Measurements from ENCODE around the gene PTGR3. TPM values are rescaled to one million over a fixed set of nuclear protein-coding genes. Genes with fewer than 3 reads are reported as not detected.
A peak's percentile ranks its signal among the peaks of the same experiment; 100 is the strongest.

PTGR3 gene
- total and polyA plus RNA-seq, 2 experiments from 2014 or later, result 17.4 to 21.1 TPM

DNA sequence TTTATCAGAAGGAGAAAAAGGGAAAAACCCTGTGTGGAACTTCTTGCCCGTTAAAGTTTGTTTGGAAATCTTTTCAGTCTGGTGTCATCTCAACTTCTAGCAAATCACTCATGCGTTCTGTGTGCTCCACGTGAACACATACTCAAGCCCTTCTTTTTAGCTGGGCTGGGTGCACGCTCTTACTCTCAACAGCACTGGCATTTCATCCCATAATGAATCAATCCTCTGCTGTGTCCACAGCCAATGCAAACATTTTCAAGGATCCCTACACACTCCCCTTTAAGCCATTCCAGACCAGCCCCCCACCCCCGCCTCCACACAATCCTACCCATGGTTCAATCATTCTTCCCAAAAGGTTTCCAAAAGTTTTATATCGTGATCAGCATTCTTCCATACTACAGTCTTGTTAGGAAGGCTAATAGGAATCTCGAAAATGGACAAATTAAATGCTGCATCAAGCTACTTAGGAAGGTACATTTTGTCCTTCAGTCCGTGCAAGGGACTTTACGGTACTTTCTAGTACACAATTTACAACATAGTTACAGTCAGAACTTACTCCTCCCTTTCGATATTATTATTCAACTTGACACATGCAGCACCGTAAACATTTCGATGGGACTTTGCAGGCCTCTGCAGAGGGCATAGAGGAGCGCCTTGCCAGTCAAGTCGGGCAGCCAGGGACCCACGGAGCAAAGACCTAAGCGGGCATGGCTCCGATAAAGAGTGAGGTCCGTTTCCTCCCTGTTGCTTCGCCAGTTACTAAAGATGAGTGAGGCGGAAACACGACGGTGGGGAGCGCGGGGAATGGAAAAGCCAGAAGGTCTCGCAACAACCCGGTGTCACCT, 1.4 kb downstream of the PTGR3 start:
- TF ChIP-seq, protein P1, sequence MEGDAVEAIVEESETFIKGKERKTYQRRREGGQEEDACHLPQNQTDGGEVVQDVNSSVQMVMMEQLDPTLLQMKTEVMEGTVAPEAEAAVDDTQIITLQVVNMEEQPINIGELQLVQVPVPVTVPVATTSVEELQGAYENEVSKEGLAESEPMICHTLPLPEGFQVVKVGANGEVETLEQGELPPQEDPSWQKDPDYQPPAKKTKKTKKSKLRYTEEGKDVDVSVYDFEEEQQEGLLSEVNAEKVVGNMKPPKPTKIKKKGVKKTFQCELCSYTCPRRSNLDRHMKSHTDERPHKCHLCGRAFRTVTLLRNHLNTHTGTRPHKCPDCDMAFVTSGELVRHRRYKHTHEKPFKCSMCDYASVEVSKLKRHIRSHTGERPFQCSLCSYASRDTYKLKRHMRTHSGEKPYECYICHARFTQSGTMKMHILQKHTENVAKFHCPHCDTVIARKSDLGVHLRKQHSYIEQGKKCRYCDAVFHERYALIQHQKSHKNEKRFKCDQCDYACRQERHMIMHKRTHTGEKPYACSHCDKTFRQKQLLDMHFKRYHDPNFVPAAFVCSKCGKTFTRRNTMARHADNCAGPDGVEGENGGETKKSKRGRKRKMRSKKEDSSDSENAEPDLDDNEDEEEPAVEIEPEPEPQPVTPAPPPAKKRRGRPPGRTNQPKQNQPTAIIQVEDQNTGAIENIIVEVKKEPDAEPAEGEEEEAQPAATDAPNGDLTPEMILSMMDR (IDR thresholded peaks at IDR 0.05; ENCODE audit: low read depth, low read length), result no peak
- no peaks in the 10 kb centered on the region for H3K9me3 ChIP-seq (ENCODE audit: low read depth)
- no peak overlapping the region for H3K27ac ChIP-seq
- H3K4me3 ChIP-seq, result peak overlapping the region; percentile 97
- no peak for DNase-seq (ENCODE audit: low read depth in 1 of 2, low spot score in 1 of 2)
- peaks cover 12% of the 10 kb centered on the region for H3K4me1 ChIP-seq (ENCODE audit: low read depth)
- H3K27me3 ChIP-seq, result peaks cover 58% of the 10 kb centered on the region
- no peaks in the 10 kb centered on the region for H3K36me3 ChIP-seq

- no peak overlapping the region for H3K27ac ChIP-seq
- H3K27me3 ChIP-seq, result peaks cover 57% of the 10 kb centered on the region
- H3K9me3 ChIP-seq (ENCODE audit: low read depth), result no peaks in the 10 kb centered on the region
- TF ChIP-seq, protein P1 (IDR thresholded peaks at IDR 0.05; ENCODE audit: low read depth, low read length), result no peak
- no peak for DNase-seq (ENCODE audit: low read depth in 1 of 2, low spot score in 1 of 2)
- H3K4me3 ChIP-seq, result peak overlapping the region; percentile 97
- no peaks in the 10 kb centered on the region for H3K36me3 ChIP-seq
- H3K4me1 ChIP-seq (ENCODE audit: low read depth), result peaks cover 12% of the 10 kb centered on the region
These were observed 2.3 kb downstream of the PTGR3 start for GRCh38 chr18:75206452-75207309.

GRCh38 chr18:75205514-75206132, 3.3 kb downstream of the PTGR3 start:
- peak overlapping the region; percentile 30 for H3K4me3 ChIP-seq
- no peak for DNase-seq (ENCODE audit: low read depth in 1 of 2, low spot score in 1 of 2)
- H3K4me1 ChIP-seq (ENCODE audit: low read depth), result peaks cover 12% of the 10 kb centered on the region
- H3K9me3 ChIP-seq (ENCODE audit: low read depth), result no peaks in the 10 kb centered on the region
- no peak overlapping the region for H3K27ac ChIP-seq
- H3K27me3 ChIP-seq, result peaks cover 57% of the 10 kb centered on the region
- H3K36me3 ChIP-seq, result no peaks in the 10 kb centered on the region
- TF ChIP-seq, protein P1 (IDR thresholded peaks at IDR 0.05; ENCODE audit: low read depth, low read length), result no peak

GRCh38 chr18:75204732-75205513, 4.0 kb downstream of the PTGR3 start:
- H3K4me1 ChIP-seq (ENCODE audit: low read depth), result peaks cover 8% of the 10 kb centered on the region
- TF ChIP-seq, protein P1 (IDR thresholded peaks at IDR 0.05; ENCODE audit: low read depth, low read length), result no peak
- H3K36me3 ChIP-seq, result no peaks in the 10 kb centered on the region
- peaks cover 57% of the 10 kb centered on the region for H3K27me3 ChIP-seq
- DNase-seq (ENCODE audit: low read depth in 1 of 2, low spot score in 1 of 2), result peak; percentile 21 to 39
- H3K4me3 ChIP-seq, result peak overlapping the region; percentile 30
- H3K9me3 ChIP-seq (ENCODE audit: low read depth), result no peaks in the 10 kb centered on the region
- H3K27ac ChIP-seq, result no peak overlapping the region
